ENCODE data around the gene AKAP12.
"Not testable (repeated sequence)": the region's sequence is repeated elsewhere in the genome, so short reads cannot be mapped to it uniquely, and the experiment has no call there.

AKAP12 gene

DNA sequence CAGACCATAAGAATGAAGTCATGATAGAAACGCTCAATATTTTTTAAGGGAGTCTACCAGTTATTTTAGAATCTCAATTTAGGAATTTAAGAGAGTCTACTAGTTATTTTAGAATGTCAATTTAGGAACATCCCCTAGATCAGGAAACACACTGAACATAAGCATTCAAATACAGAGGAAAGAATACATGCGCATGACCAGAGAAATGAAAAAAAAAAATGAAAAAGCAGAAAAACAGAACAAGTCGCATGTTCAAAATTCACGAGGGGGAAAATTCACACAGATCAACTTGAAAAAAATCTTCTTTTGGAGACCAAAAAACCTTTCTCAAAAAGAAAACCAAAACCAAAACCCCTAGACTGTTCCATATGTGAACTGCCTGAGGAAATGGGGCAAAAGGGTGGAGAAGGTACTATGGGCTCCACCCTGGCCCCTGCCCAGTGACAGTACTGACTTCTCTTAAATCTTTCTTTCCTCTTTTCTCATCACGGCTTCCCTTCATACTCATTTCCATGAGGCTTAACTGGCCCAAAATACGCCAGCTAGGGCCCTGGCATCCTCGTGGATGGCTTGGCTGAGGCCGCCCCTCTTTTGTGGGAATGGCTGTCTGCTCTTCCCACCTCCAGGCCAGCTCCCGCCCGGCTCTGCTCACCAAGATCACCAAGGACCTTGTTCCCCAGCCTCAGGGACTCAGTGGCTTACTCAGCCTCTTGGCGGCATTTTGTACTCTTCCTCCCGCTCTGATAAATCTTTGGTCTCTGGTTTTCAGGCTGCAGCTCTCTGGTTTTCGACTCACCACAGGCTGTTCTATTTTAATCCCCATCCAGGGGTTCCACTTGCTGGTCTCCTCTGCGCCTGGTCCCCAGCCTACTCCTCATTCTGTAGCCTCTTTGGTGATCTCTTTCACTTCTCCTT is 140.4 kb downstream of the AKAP12 start:
- no peak for DNase-seq (ENCODE audit: low spot score)
- H3K4me3 ChIP-seq: peak overlapping the region; percentile 17
- H3K27ac ChIP-seq: peak overlapping the region; percentile 27 to 42
- TF ChIP-seq CTCF (IDR thresholded peaks at IDR 0.05): no peak

DNA sequence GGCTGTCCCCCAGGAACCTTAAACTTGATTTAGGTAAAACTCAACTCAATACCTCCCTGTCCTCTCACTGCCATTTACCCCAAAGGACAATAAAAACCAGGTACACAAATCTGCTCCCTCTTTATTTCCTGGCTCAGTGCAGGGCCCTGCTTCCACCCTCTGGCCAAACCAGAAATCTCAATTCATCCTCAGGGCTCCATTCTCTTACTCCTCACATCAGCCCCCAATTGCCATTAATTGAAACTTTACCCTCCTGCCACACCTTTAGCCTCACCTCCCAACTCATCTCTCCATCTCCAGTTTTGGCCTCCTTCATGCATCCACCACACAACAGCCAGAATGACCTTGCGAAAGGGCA is 141.1 kb downstream of the AKAP12 start:
- DNase-seq (ENCODE audit: low spot score): no peak
- TF ChIP-seq CTCF (IDR thresholded peaks at IDR 0.05): no peak
- H3K27ac ChIP-seq: peak overlapping the region in 1 of 2 donors; percentile 42
- no peak overlapping the region for H3K4me3 ChIP-seq

DNA sequence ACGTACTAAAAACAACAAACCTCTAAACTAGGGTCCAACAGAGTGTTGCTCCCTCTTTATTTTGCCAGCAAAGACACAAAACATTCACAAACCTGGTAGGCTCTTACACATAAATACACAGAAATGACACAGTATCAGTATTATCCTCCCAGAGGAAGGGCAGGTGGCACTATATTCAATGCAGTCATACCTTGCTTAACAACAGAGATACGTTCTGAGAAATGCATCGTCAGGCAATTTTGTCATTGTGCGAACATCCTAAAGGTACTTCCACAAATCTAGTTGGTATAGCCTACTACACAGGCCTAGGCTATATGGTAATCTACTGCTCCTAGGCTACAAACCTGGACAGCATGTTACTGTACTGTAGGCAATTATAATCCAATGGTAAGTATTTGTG is 142.0 kb downstream of the AKAP12 start:
- TF ChIP-seq CTCF (IDR thresholded peaks at IDR 0.05): no peak
- DNase-seq (ENCODE audit: low spot score): no peak
- no peak overlapping the region for H3K4me3 ChIP-seq
- H3K27ac ChIP-seq: no peak overlapping the region

DNA sequence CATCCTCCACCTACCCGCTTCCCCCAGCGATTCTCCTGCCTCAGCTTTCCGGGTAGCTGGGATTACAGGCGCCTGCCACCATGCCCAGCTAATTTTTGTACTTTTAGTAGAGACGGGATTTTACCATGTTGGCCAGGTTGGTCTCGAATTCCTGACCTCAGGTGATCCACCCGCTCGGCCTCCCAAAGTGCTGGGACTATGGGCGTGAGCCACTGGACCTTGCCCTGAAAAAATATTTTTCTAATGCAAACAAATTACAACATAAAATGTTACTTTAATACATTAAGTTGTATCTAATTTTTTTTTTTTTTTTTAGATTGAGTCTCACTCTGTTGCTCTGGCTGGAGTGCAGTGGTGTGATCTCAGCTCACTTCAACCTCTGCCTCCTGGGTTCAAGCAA is 142.9 kb downstream of the AKAP12 start:
- not testable (repeated sequence) for DNase-seq (ENCODE audit: low spot score); H3K4me3 ChIP-seq; H3K27ac ChIP-seq

DNA sequence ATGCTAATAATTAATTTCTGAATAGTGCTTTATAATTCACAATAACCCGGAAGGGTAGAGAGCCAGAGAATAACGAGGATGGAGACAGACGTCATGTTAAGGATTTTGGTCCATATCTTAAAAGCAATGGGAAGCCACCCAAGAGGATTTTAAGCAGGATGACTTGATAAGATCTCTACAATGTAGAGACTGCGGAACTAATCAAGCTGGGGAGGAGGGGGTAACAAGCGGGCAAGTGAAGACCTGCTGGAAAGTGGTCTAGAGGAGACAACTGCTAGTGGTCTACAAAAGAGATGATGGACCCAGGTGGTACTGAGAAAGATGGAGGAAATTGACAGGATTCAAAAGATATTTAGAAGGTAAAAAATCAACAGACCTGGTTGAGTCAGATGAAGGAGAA is 144.4 kb downstream of the AKAP12 start:
- DNase-seq (ENCODE audit: low spot score): no peak
- H3K4me3 ChIP-seq: no peak overlapping the region
- H3K27ac ChIP-seq: no peak overlapping the region
- no peak for TF ChIP-seq CTCF (IDR thresholded peaks at IDR 0.05)

DNA sequence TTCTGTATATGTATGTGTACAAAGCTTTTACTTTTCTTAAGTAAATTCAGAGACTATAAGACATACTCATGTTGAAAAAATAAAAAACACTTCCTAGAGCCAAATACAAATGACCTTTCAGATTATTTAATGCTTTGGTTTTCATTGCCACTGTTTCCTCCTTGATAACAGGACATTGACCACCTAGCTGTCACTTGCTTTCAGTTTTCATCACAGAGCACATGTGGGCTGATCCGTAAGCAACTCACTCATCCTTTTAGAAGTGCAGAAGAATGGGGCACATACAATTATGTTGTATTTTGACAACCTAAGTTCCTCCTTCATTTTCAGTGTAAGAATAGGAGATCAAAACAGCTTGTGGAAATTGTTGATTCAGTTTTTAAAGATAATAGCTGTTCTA is 145.4 kb downstream of the AKAP12 start:
- no peak overlapping the region for H3K4me3 ChIP-seq
- no peak for DNase-seq (ENCODE audit: low spot score)
- TF ChIP-seq CTCF (IDR thresholded peaks at IDR 0.05): no peak
- no peak overlapping the region for H3K27ac ChIP-seq

GRCh38 chr6:151387175-151387970 is 147.6 kb downstream of the AKAP12 start:
- DNase-seq (ENCODE audit: low spot score): no peak
- H3K27ac ChIP-seq: no peak overlapping the region
- H3K4me3 ChIP-seq: no peak overlapping the region
- no peak for TF ChIP-seq CTCF (IDR thresholded peaks at IDR 0.05)

Measured in coronary artery (tissue), 2 donors.